SK-N-SH treated with all-trans-retinoic acid at 6 μM for 48 hours (cell line): ENCODE results near the gene ORM1.
A peak's percentile ranks its signal among the peaks of the same experiment; 100 is the strongest.

ENCODE experiments used
- ATAC-seq: fragments of 200-7000 bp; cut with Tn5 transposase; 3 replicates; pipeline ENCODE4 v1.9.1; 2020; ENCODE audit warnings: mild to moderate bottlenecking, moderate library complexity
- ARNTL ChIP-seq: fragments of 450-650 bp; formaldehyde crosslinking; IDR thresholded peaks from 2 replicates; pipeline ENCODE4 v1.5.0; 2020; ENCODE audit warnings: low read depth, mild to moderate bottlenecking, moderate library complexity, borderline replicate concordance
- BACH2 ChIP-seq: fragments of 250-450 bp; sonication (Bioruptor Pico); IDR thresholded peaks from 2 replicates; pipeline ENCODE4 v1.9.0; 2021; ENCODE audit warnings: mild to moderate bottlenecking, borderline replicate concordance
- CSDC2 ChIP-seq: fragments of 250-450 bp; sonication (Bioruptor Pico); IDR thresholded peaks from 2 replicates; pipeline ENCODE4 v1.5.0; 2020; ENCODE audit warnings: mild to moderate bottlenecking, moderate library complexity
- ESRRG ChIP-seq: fragments of 250-450 bp; sonication (Bioruptor Pico); IDR thresholded peaks from 2 replicates; pipeline ENCODE4 v1.6.1; 2021; ENCODE audit warnings: mild to moderate bottlenecking
- GLIS3 ChIP-seq: fragments of 250-450 bp; sonication (Bioruptor Pico); IDR thresholded peaks from 2 replicates; pipeline ENCODE4 v1.5.0; 2020; ENCODE audit warnings: mild to moderate bottlenecking, moderate library complexity
- ISL1 ChIP-seq: fragments of 250-450 bp; sonication (Bioruptor Pico); IDR thresholded peaks from 2 replicates; pipeline ENCODE4 v2.1.2; 2022; ENCODE audit warnings: mild to moderate bottlenecking, moderate library complexity
- OSR1 ChIP-seq: fragments of 250-450 bp; sonication (Bioruptor Pico); IDR thresholded peaks from 2 replicates; pipeline ENCODE4 v1.8.0; 2022; ENCODE audit warnings: moderate library complexity, mild to moderate bottlenecking, inconsistent platforms
- PATZ1 ChIP-seq: fragments of 250-450 bp; sonication (Bioruptor Pico); IDR thresholded peaks from 2 replicates; pipeline ENCODE4 v1.8.0; 2020; ENCODE audit warnings: mild to moderate bottlenecking, moderate library complexity, borderline replicate concordance
- POU6F1 ChIP-seq: fragments of 250-450 bp; sonication (Bioruptor Pico); IDR thresholded peaks from 2 replicates; pipeline ENCODE4 v1.8.0; 2021; ENCODE audit warnings: low read depth, mild to moderate bottlenecking, moderate library complexity, borderline replicate concordance
- PPARA ChIP-seq: fragments of 250-450 bp; sonication (Bioruptor Pico); IDR thresholded peaks from 2 replicates; pipeline ENCODE4 v1.5.0; 2020; ENCODE audit warnings: mild to moderate bottlenecking, borderline replicate concordance
- SNAI2 ChIP-seq: fragments of 250-450 bp; sonication (Bioruptor Pico); IDR thresholded peaks from 2 replicates; pipeline ENCODE4 v1.5.0; 2020; ENCODE audit warnings: mild to moderate bottlenecking, moderate library complexity
- TCF4 ChIP-seq: fragments of 250-450 bp; sonication (Bioruptor Pico); IDR thresholded peaks from 2 replicates; pipeline ENCODE4 v1.8.0; 2021; ENCODE audit warnings: mild to moderate bottlenecking, moderate library complexity, borderline replicate concordance
- ZC3H10 ChIP-seq: fragments of 250-450 bp; sonication (Bioruptor Pico); IDR thresholded peaks from 2 replicates; pipeline ENCODE4 v1.5.1; 2021; ENCODE audit warnings: mild to moderate bottlenecking, moderate library complexity
- ZFP3 ChIP-seq: fragments of 250-450 bp; sonication (Bioruptor Pico); IDR thresholded peaks from 2 replicates; pipeline ENCODE4 v1.5.0; 2020; ENCODE audit warnings: mild to moderate bottlenecking, moderate library complexity
- ZFP30 ChIP-seq: fragments of 450-650 bp; formaldehyde crosslinking; IDR thresholded peaks from 2 replicates; pipeline ENCODE4 v1.5.0; 2022; ENCODE audit warnings: mild to moderate bottlenecking, moderate library complexity
- ZNF565 ChIP-seq: fragments of 450-650 bp; formaldehyde crosslinking; conservative IDR thresholded peaks from 2 replicates; pipeline ENCODE4 v1.5.0; 2020; ENCODE audit warnings: low read depth, mild to moderate bottlenecking, moderate library complexity
- ZNF70 ChIP-seq: fragments of 450-650 bp; formaldehyde crosslinking; IDR thresholded peaks from 2 replicates; pipeline ENCODE4 v1.5.0; 2020; ENCODE audit warnings: mild to moderate bottlenecking, moderate library complexity
- ZNF8 ChIP-seq: fragments of 450-650 bp; formaldehyde crosslinking; IDR thresholded peaks from 2 replicates; pipeline ENCODE4 v1.5.0; 2020; ENCODE audit warnings: mild to moderate bottlenecking, moderate library complexity
- TF ChIP-seq, protein P1 (sequence below): fragments of 250-450 bp; sonication (Bioruptor Pico); IDR thresholded peaks from 2 replicates; pipeline ENCODE4 v1.5.0; 2020; ENCODE audit warnings: mild to moderate bottlenecking, moderate library complexity
- TF ChIP-seq, protein P2 (sequence below): fragments of 250-450 bp; sonication (Bioruptor Pico); IDR thresholded peaks from 2 replicates; pipeline ENCODE4 v1.5.1; 2021; ENCODE audit warnings: mild to moderate bottlenecking, moderate library complexity
- TF ChIP-seq, protein P3 (sequence below): fragments of 250-450 bp; sonication (Bioruptor Pico); IDR thresholded peaks from 2 replicates; pipeline ENCODE4 v1.5.1; 2020; ENCODE audit warnings: low read depth, mild to moderate bottlenecking, moderate library complexity

ORM1 gene

DNA sequence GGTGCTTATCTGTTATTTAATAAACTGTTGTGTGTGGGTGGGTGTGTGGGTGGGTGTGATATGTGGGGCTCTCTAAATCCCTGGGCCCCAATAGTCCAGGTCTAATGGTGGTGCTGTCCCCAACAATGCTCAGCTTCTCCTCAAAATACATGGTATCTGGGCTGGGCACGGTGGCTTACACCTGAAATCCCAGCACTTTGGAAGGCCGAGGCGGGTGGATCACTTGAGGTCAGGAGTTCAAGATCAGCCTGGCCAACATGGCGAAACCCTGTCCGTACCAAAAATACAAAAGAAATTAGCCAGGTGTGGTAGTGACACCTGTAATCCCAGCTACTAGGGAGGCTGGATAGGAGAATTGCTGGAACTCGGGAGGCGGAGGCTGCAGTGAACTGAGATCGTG, 4.5 kb upstream of the ORM1 start:
- TF ChIP-seq PPARA, result no peak
- TF ChIP-seq ISL1 (CRISPR knock-in tag), result no peak
- TF ChIP-seq, all 23 proteins: peak for 0
- no peak for ATAC-seq

- TF ChIP-seq ISL1 (CRISPR knock-in tag), result no peak
- no peak for TF ChIP-seq CSDC2 (CRISPR knock-in tag)
- TF ChIP-seq ZNF70 (CRISPR knock-in tag), result no peak
- TF ChIP-seq, protein P1, sequence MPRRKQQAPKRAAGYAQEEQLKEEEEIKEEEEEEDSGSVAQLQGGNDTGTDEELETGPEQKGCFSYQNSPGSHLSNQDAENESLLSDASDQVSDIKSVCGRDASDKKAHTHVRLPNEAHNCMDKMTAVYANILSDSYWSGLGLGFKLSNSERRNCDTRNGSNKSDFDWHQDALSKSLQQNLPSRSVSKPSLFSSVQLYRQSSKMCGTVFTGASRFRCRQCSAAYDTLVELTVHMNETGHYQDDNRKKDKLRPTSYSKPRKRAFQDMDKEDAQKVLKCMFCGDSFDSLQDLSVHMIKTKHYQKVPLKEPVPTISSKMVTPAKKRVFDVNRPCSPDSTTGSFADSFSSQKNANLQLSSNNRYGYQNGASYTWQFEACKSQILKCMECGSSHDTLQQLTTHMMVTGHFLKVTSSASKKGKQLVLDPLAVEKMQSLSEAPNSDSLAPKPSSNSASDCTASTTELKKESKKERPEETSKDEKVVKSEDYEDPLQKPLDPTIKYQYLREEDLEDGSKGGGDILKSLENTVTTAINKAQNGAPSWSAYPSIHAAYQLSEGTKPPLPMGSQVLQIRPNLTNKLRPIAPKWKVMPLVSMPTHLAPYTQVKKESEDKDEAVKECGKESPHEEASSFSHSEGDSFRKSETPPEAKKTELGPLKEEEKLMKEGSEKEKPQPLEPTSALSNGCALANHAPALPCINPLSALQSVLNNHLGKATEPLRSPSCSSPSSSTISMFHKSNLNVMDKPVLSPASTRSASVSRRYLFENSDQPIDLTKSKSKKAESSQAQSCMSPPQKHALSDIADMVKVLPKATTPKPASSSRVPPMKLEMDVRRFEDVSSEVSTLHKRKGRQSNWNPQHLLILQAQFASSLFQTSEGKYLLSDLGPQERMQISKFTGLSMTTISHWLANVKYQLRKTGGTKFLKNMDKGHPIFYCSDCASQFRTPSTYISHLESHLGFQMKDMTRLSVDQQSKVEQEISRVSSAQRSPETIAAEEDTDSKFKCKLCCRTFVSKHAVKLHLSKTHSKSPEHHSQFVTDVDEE (CRISPR knock-in tag), result no peak
- no peak for TF ChIP-seq POU6F1
- TF ChIP-seq ZFP30 (CRISPR knock-in tag), result no peak
- TF ChIP-seq, protein P2, sequence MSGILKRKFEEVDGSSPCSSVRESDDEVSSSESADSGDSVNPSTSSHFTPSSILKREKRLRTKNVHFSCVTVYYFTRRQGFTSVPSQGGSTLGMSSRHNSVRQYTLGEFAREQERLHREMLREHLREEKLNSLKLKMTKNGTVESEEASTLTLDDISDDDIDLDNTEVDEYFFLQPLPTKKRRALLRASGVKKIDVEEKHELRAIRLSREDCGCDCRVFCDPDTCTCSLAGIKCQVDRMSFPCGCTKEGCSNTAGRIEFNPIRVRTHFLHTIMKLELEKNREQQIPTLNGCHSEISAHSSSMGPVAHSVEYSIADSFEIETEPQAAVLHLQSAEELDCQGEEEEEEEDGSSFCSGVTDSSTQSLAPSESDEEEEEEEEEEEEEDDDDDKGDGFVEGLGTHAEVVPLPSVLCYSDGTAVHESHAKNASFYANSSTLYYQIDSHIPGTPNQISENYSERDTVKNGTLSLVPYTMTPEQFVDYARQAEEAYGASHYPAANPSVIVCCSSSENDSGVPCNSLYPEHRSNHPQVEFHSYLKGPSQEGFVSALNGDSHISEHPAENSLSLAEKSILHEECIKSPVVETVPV (CRISPR knock-in tag), result no peak
- no peak for TF ChIP-seq ARNTL (CRISPR knock-in tag)
- no peak for TF ChIP-seq ZFP3 (CRISPR knock-in tag)
- TF ChIP-seq OSR1 (CRISPR knock-in tag), result no peak
- no peak for TF ChIP-seq ESRRG
- TF ChIP-seq TCF4 (CRISPR knock-in tag), result no peak
- TF ChIP-seq BACH2 (CRISPR knock-in tag), result no peak
- TF ChIP-seq ZC3H10 (CRISPR knock-in tag), result no peak
- TF ChIP-seq SNAI2 (CRISPR knock-in tag), result no peak
- no peak for TF ChIP-seq ZNF565
- no peak for TF ChIP-seq GLIS3
- TF ChIP-seq ZNF8, result no peak
- TF ChIP-seq PPARA, result no peak
- TF ChIP-seq, protein P3, sequence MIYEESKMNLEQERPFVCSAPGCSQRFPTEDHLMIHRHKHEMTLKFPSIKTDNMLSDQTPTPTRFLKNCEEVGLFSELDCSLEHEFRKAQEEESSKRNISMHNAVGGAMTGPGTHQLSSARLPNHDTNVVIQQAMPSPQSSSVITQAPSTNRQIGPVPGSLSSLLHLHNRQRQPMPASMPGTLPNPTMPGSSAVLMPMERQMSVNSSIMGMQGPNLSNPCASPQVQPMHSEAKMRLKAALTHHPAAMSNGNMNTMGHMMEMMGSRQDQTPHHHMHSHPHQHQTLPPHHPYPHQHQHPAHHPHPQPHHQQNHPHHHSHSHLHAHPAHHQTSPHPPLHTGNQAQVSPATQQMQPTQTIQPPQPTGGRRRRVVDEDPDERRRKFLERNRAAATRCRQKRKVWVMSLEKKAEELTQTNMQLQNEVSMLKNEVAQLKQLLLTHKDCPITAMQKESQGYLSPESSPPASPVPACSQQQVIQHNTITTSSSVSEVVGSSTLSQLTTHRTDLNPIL (CRISPR knock-in tag), result no peak
- no peak for ATAC-seq
Measured at GRCh38 chr9:114319147-114319546, 3.8 kb upstream of the ORM1 start.

DNA sequence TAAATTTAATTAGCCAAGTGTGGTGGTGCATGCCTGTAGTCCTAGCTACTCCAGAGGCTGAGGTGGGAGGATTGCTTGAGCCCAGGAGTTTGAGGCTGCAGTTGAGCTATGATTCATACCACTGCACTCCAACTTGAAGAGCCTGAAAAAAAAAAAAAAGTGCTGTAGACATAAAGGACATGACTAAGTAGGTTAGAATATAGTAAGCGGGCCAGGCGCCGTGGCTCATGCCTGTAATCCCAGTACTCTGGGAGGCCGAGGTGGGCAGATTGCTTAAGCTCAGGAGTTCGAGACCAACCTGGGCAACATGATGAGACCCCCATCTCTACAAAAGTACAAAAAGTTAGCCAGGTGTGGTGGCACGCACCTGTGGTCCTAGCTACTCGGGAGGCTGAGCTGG, 2.2 kb upstream of the ORM1 start:
- ATAC-seq, result peak; percentile 51

- peak; percentile 52 for ATAC-seq
- TF ChIP-seq ZNF8 (no peak), ISL1 (CRISPR knock-in tag) (no peak), SNAI2 (CRISPR knock-in tag) (no peak), CSDC2 (CRISPR knock-in tag) (no peak), ZNF70 (CRISPR knock-in tag) (no peak), TCF4 (CRISPR knock-in tag) (no peak), PATZ1 (no peak), ESRRG (no peak), GLIS3 (no peak), ZFP30 (CRISPR knock-in tag) (no peak), OSR1 (CRISPR knock-in tag) (no peak), ZC3H10 (CRISPR knock-in tag) (no peak)
- TF ChIP-seq, protein P1 (CRISPR knock-in tag), result no peak
- TF ChIP-seq, protein P2 (CRISPR knock-in tag), result no peak
- TF ChIP-seq, protein P3 (CRISPR knock-in tag), result no peak
Measured at GRCh38 chr9:114321759-114322158, 1.1 kb upstream of the ORM1 start.
